Gastrocnemius medialis (tissue), 4 donors: ENCODE measurements around the gene NOC4L. TPM values are rescaled to one million over a fixed set of nuclear protein-coding genes. Genes with fewer than 3 reads are reported as not detected.

ENCODE experiments used
- ATAC-seq, 2 donors: fragments of 150-250 bp; one replicate each; pipeline ENCODE4 v1.9.1; 2016
- DNase-seq, 2 donors: peaks; one replicate each; pipeline ENCODE4 v3.0.0-alpha.2; 2019
- H3K27ac ChIP-seq, 4 donors: fragments of 200-600 bp; sonication (generic); 1 replicate in 1 of 4; 2 replicates in 3 of 4; pipeline ENCODE4 v1.5.1; 2016 to 2018; ENCODE audit warnings: mild to moderate bottlenecking in 2 of 4, moderate library complexity in 1 of 4
- H3K27me3 ChIP-seq, 3 donors: fragments of 200-600 bp; sonication (generic) in 2 of 3; 1 replicate in 1 of 3; 2 replicates in 2 of 3; pipeline versions ENCODE4 v1.5.1 to v1.6.0; 2016 to 2019; ENCODE audit warnings: mild to moderate bottlenecking in 1 of 3, moderate library complexity in 1 of 3
- H3K36me3 ChIP-seq, 2 donors: fragments of 200-600 bp; sonication (generic) in 1 of 2; one replicate each; pipeline ENCODE4 v1.5.1; 2017 to 2018
- H3K4me1 ChIP-seq, 2 donors: fragments of 200-600 bp; sonication (generic) in 1 of 2; one replicate each; pipeline ENCODE4 v1.5.1; 2016 to 2017; ENCODE audit warnings: mild to moderate bottlenecking in 2 of 2
- H3K4me3 ChIP-seq, 4 donors: fragments of 200-600 bp; sonication (generic) in 3 of 4; 1 replicate in 1 of 4; 2 replicates in 3 of 4; pipeline ENCODE4 v1.5.1; 2016 to 2019; ENCODE audit warnings: mild to moderate bottlenecking in 2 of 4
- H3K9me3 ChIP-seq, 3 donors: fragments of 200-600 bp; sonication (generic) in 2 of 3; 1 replicate in 1 of 3; 2 replicates in 2 of 3; pipeline ENCODE4 v1.5.1; 2016 to 2019
- CTCF ChIP-seq, 5 experiments: fragments of 450-650 bp in 3 of 5; fragments of 200-600 bp in 2 of 5; sonication (generic) in 2 of 5; IDR thresholded peaks in 4 of 5; conservative IDR thresholded peaks in 1 of 5; 1 replicate in 4 of 5; 2 replicates in 1 of 5; pipeline ENCODE4 v1.5.1; 2016 to 2019; ENCODE audit warnings: antibody characterized with exemption in 5 of 5, mild to moderate bottlenecking in 3 of 5, moderate library complexity in 3 of 5
- POLR2A ChIP-seq, 2 donors: fragments of 450-650 bp; IDR thresholded peaks; one replicate each; pipeline ENCODE4 v1.6.1; 2017; ENCODE audit warnings: antibody characterized with exemption in 2 of 2, mild to moderate bottlenecking in 2 of 2, moderate library complexity in 2 of 2
- in situ Hi-C, 4 donors: fragments of 200-750 bp; cut with MboI; loops; one replicate each; pipeline versions ENCODE4 v1.15.0 to v1.8.0; 2017; ENCODE audit warnings: low sequenced_read_pairs in 4 of 4
- intact Hi-C: fragments of 100-400 bp; cut with DNase I; formaldehyde crosslinking; loops from one replicate; pipeline ENCODE4 v1.15.1; 2023; ENCODE audit warnings: low total_unique reads
- total RNA-seq, 4 donors: library from RNA; depleted of rRNA; stranded (reverse); fragments of >200 nt; gene quantifications; one replicate each; pipeline versions ENCODE4 v1.1.0 to v1.2.3, GENCODE V29; 2016

Gene NOC4L
- total RNA-seq, 4 donors from 2014 or later: 11.1 to 24.0 (median 21.2) TPM

GRCh38 chr12:132114667-132115066 lies 29.6 kb upstream of the NOC4L start:
- no peak for ATAC-seq
- Histone ChIP-seq H3K9me3 (no peaks in the 10 kb centered on the region), H3K4me3 (no peak overlapping the region), H3K4me1 (no peaks in the 10 kb centered on the region), H3K27me3 (no peaks in the 10 kb centered on the region), H3K36me3 (peaks cover 0 to 55% of the 10 kb centered on the region in 2 donors), H3K27ac (no peak overlapping the region)
- in situ Hi-C loops: no loop called here
- intact Hi-C loops: no loop called here
- no peak for TF ChIP-seq POLR2A (IDR thresholded peaks at IDR 0.05)
- TF ChIP-seq CTCF (IDR thresholded peaks at IDR 0.05 in 4 of 5, conservative IDR thresholded peaks at IDR 0.05 in 1 of 5): no peak
- no peak for DNase-seq

- in situ Hi-C loops (no loop called here), intact Hi-C loops (no loop called here)
- Histone ChIP-seq H3K4me1 (no peaks in the 10 kb centered on the region), H3K27me3 (no peaks in the 10 kb centered on the region), H3K36me3 (peaks cover 0 to 47% of the 10 kb centered on the region in 2 donors), H3K27ac (no peak overlapping the region), H3K4me3 (no peak overlapping the region), H3K9me3 (no peaks in the 10 kb centered on the region)
- no peak for TF ChIP-seq CTCF (IDR thresholded peaks at IDR 0.05 in 4 of 5, conservative IDR thresholded peaks at IDR 0.05 in 1 of 5)
- TF ChIP-seq POLR2A (IDR thresholded peaks at IDR 0.05): no peak
- DNase-seq: no peak
- ATAC-seq: no peak
These were observed 28.8 kb upstream of the NOC4L start for GRCh38 chr12:132115500-132115899.

- H3K27ac ChIP-seq: no peak overlapping the region
- H3K4me3 ChIP-seq: no peak overlapping the region
- TF ChIP-seq POLR2A (IDR thresholded peaks at IDR 0.05) (no peak), CTCF (IDR thresholded peaks at IDR 0.05 in 4 of 5, conservative IDR thresholded peaks at IDR 0.05 in 1 of 5) (no peak)
- DNase-seq (no peak), ATAC-seq (no peak)
- in situ Hi-C loops (no loop called here), intact Hi-C loops (no loop called here)
- H3K4me1 ChIP-seq: no peaks in the 10 kb centered on the region
- H3K27me3 ChIP-seq: no peaks in the 10 kb centered on the region
- peaks cover 0 to 44% of the 10 kb centered on the region in 2 donors for H3K36me3 ChIP-seq
- H3K9me3 ChIP-seq: no peaks in the 10 kb centered on the region
These were observed 27.3 kb upstream of the NOC4L start for GRCh38 chr12:132116709-132117557.

GRCh38 chr12:132117558-132117875 lies 26.7 kb upstream of the NOC4L start:
- Histone ChIP-seq H3K4me1 (no peaks in the 10 kb centered on the region), H3K4me3 (no peak overlapping the region), H3K36me3 (peaks cover 0 to 47% of the 10 kb centered on the region in 2 donors), H3K27ac (no peak overlapping the region), H3K9me3 (no peaks in the 10 kb centered on the region), H3K27me3 (no peaks in the 10 kb centered on the region)
- intact Hi-C loops (no loop called here), in situ Hi-C loops (no loop called here)
- DNase-seq (no peak), ATAC-seq (no peak)
- no peak for TF ChIP-seq POLR2A (IDR thresholded peaks at IDR 0.05)
- no peak for TF ChIP-seq CTCF (IDR thresholded peaks at IDR 0.05 in 4 of 5, conservative IDR thresholded peaks at IDR 0.05 in 1 of 5)
